ENCODE results near the gene MT1M. TPM values are rescaled to one million over a fixed set of nuclear protein-coding genes. Genes with fewer than 3 reads are reported as not detected.
A peak's percentile ranks its signal among the peaks of the same experiment; 100 is the strongest.

Gene MT1M
- total RNA-seq, 1 experiment from 2014 or later, result 0.39 TPM

GRCh38 chr16:56636616-56637413, 4.4 kb downstream of the MT1M start:
- BruUV-seq (replicated peaks), result no TSS peak
- ChIA-PET POLR2A (interaction anchor here (1.5 to 1.9 kb wide), 2 partner anchors 10 to 11 kb away, joined by 4 to 8 read pairs; partner anchors contain the start of gene MT1E), CTCF (no interaction called here), RAD21 (ENCODE audit: low non-redundant PET in 1 of 2, low total read pairs in 2 of 2, uncharacterized antibody in 2 of 2, unreplicated experiment in 2 of 2) (no interaction called here)
- 0 out of 2 replicates have a peak, but pooled peaks have one; percentile 52 for ATAC-seq
- Histone ChIP-seq H3K4me1 (ENCODE audit: control insufficient read depth in 1 of 2, insufficient read depth in 2 of 2, low read length in 2 of 2) (peaks cover 0 to 3% of the 10 kb centered on the region in 2 experiments; a peak in 1 of 4 replicates), H2AFZ (ENCODE audit: low read depth, low read length, poor library complexity, severe bottlenecking) (no peak overlapping the region), H3K9me3 (ENCODE audit: control insufficient read depth in 1 of 2, insufficient read depth in 1 of 2, low read depth in 1 of 2, low read length in 2 of 2) (no peaks in the 10 kb centered on the region), H3K4me2 (ENCODE audit: low read length) (no peak overlapping the region), H3K27ac (ENCODE audit: low read depth, low read length) (no peak overlapping the region), H3K9me2 (ENCODE audit: insufficient read depth) (no peaks in the 10 kb centered on the region), H3K27me3 (ENCODE audit: insufficient read depth, low read length) (no peaks in the 10 kb centered on the region), H3K4me3 (replicated peaks in 1 of 2; ENCODE audit: low read depth in 1 of 2, low read length in 2 of 2) (no peak overlapping the region), H3K79me2 (ENCODE audit: insufficient read depth, low read length) (no peaks in the 10 kb centered on the region), H3K36me3 (ENCODE audit: control insufficient read depth in 1 of 2, insufficient read depth in 2 of 2, low read length in 2 of 2) (no peaks in the 10 kb centered on the region), H4K20me1 (ENCODE audit: insufficient read depth) (no peaks in the 10 kb centered on the region), H3K9ac (ENCODE audit: low read length) (no peak overlapping the region)
- no peak for DNase-seq (ENCODE audit: low read depth, low spot score)
- TF ChIP-seq RAD21 (IDR thresholded peaks at IDR 0.05; ENCODE audit: low read depth) (no peak), ZBTB33 (IDR thresholded peaks at IDR 0.05; ENCODE audit: extremely low read depth, insufficient replicate concordance, low read length) (no peak), POLR2A (IDR thresholded peaks at IDR 0.05; ENCODE audit: borderline replicate concordance, extremely low read depth, insufficient read depth, insufficient read length) (no peak), YY1 (IDR thresholded peaks at IDR 0.05; ENCODE audit: extremely low read depth, insufficient replicate concordance, low read depth, low read length) (no peak), SP1 (IDR thresholded peaks at IDR 0.05; ENCODE audit: low read depth) (no peak), ATF3 (IDR thresholded peaks at IDR 0.05) (no peak), MAX (IDR thresholded peaks at IDR 0.05) (no peak), REST (IDR thresholded peaks at IDR 0.05; ENCODE audit: low read depth) (no peak), SIN3A (IDR thresholded peaks at IDR 0.05; ENCODE audit: low read depth) (no peak), CEBPB (IDR thresholded peaks at IDR 0.05; ENCODE audit: low read depth) (no peak), CTCF (IDR thresholded peaks at IDR 0.05 in 2 of 3, conservative IDR thresholded peaks at IDR 0.05 in 1 of 3; ENCODE audit: borderline replicate concordance in 1 of 3, insufficient read depth in 1 of 3, low read depth in 2 of 3, low read length in 2 of 3) (no peak), ZFX (IDR thresholded peaks at IDR 0.05) (no peak), CBX3 (IDR thresholded peaks at IDR 0.05; ENCODE audit: low read depth) (no peak), ELF1 (IDR thresholded peaks at IDR 0.05; ENCODE audit: borderline replicate concordance, low read depth) (no peak), JUND (IDR thresholded peaks at IDR 0.05) (no peak)
- intact Hi-C loops (cut with micrococcal nuclease), result no loop called here
